A549 (cell line): Measurements from ENCODE around the gene ZNF12. TPM values are rescaled to one million over a fixed set of nuclear protein-coding genes. Genes with fewer than 3 reads are reported as not detected.
"Not testable (repeated sequence)": the region's sequence is repeated elsewhere in the genome, so short reads cannot be mapped to it uniquely, and the experiment has no call there.

Experiments used
- ATAC-seq, 2 experiments: fragments of 200-7000 bp in 1 of 2; fragments of >200 bp in 1 of 2; cut with Nextera tagmentation in 1 of 2; cut with Tn5 transposase in 1 of 2; 3 replicates each; pipeline versions ENCODE4 v1.8.0 to v1.9.1; 2018 to 2020; ENCODE audit warnings: mild to moderate bottlenecking in 1 of 2, moderate library complexity in 1 of 2
- CTCF ChIA-PET: fragments of 300-600 bp; sonication (Branson Sonifier 250); formaldehyde crosslinking; extraction: SDS; loops from one replicate; lab custom pipeline; 2021; ENCODE audit warnings: antibody characterized with exemption, inconsistent platforms; lab: Yijun Ruan, JAX
- POLR2A ChIA-PET: fragments of 350-600 bp; formaldehyde crosslinking; extraction: SDS; loops from one replicate; lab custom pipeline; 2021; ENCODE audit warnings: antibody characterized with exemption, inconsistent platforms; lab: Yijun Ruan, JAX
- DNase-seq, 2 experiments: peaks; one replicate each; pipeline versions ENCODE4 v3.0.0 to v3.0.0-alpha.2; 2011 to 2016; ENCODE audit warnings: low read depth in 1 of 2, low spot score in 1 of 2
- FAIRE-seq: peaks from 2 replicates; lab custom pipeline; 2011; peaks lifted over from hg19 to GRCh38; lab: Jason Lieb, UNC
- H3K27ac ChIP-seq, 2 experiments: fragments of >200 bp; sonication (Bioruptor Twin); formaldehyde crosslinking; 3 replicates each; pipeline ENCODE4 v1.5.1; 2016 to 2017
- H3K4me1 ChIP-seq: fragments of >200 bp; sonication (Bioruptor Twin); formaldehyde crosslinking; 3 replicates; pipeline ENCODE4 v1.6.1; 2016
- H3K4me2 ChIP-seq: fragments of >200 bp; sonication (Bioruptor Twin); formaldehyde crosslinking; 3 replicates; pipeline ENCODE4 v1.6.1; 2016
- H3K4me3 ChIP-seq: fragments of >200 bp; sonication (Bioruptor Twin); formaldehyde crosslinking; 3 replicates; pipeline ENCODE4 v1.5.1; 2016
- H3K9me3 ChIP-seq: fragments of >200 bp; sonication (Bioruptor Twin); formaldehyde crosslinking; 3 replicates; pipeline ENCODE4 v1.6.1; 2016
- BHLHE40 ChIP-seq: IDR thresholded peaks from 2 replicates; pipeline ENCODE4 v1.6.1; 2012; ENCODE audit warnings: low read depth, low read length, inconsistent platforms
- CBX2 ChIP-seq: fragments of 200-600 bp; sonication (generic); IDR thresholded peaks from 2 replicates; pipeline ENCODE4 v1.6.1; 2016; ENCODE audit warnings: low read depth, mild to moderate bottlenecking, borderline replicate concordance
- CBX8 ChIP-seq: fragments of 200-600 bp; sonication (generic); IDR thresholded peaks from 2 replicates; pipeline ENCODE4 v1.6.1; 2016
- CEBPB ChIP-seq, 2 experiments: fragments of >200 bp in 1 of 2; sonication (Bioruptor Twin) in 1 of 2; formaldehyde crosslinking in 1 of 2; IDR thresholded peaks; 2 replicates each; pipeline ENCODE4 v1.6.1; 2012 to 2016
- CHD2 ChIP-seq: fragments of 150-350 bp; IDR thresholded peaks from 2 replicates; pipeline ENCODE4 v1.6.1; 2014; ENCODE audit warnings: low read length; ENCODE audit not compliant: partially characterized antibody
- CHD4 ChIP-seq: fragments of 200-600 bp; sonication (generic); IDR thresholded peaks from 2 replicates; pipeline ENCODE4 v1.6.1; 2016; ENCODE audit warnings: antibody characterized with exemption, mild to moderate bottlenecking, borderline replicate concordance
- FOSB ChIP-seq: fragments of 250-450 bp; sonication (Bioruptor Pico); IDR thresholded peaks from 2 replicates; pipeline ENCODE4 v1.5.0; 2020; ENCODE audit warnings: mild to moderate bottlenecking, moderate library complexity
- FOSL2 ChIP-seq, 2 experiments: fragments of 450-650 bp in 1 of 2; fragments of >200 bp in 1 of 2; sonication (Bioruptor Twin) in 1 of 2; formaldehyde crosslinking; IDR thresholded peaks; 2 replicates each; pipeline versions ENCODE4 v1.5.0 to v1.6.1; 2016 to 2020; ENCODE audit warnings: mild to moderate bottlenecking in 1 of 2, moderate library complexity in 1 of 2
- FOXS1 ChIP-seq: fragments of 250-450 bp; sonication (Bioruptor Pico); IDR thresholded peaks from 2 replicates; pipeline ENCODE4 v1.5.0; 2020; ENCODE audit warnings: mild to moderate bottlenecking, moderate library complexity
- HDAC2 ChIP-seq: fragments of 200-600 bp; sonication (generic); IDR thresholded peaks from 2 replicates; pipeline ENCODE4 v1.6.1; 2016
- HEYL ChIP-seq: fragments of 250-450 bp; sonication (Bioruptor Pico); IDR thresholded peaks from 2 replicates; pipeline ENCODE4 v1.8.0; 2021; ENCODE audit warnings: mild to moderate bottlenecking, moderate library complexity
- JUNB ChIP-seq: fragments of >200 bp; sonication (Bioruptor Twin); formaldehyde crosslinking; IDR thresholded peaks from 2 replicates; pipeline ENCODE4 v1.6.1; 2016
- NFE2L2 ChIP-seq: fragments of 150-350 bp; conservative IDR thresholded peaks from 2 replicates; pipeline ENCODE4 v1.6.1; 2014; ENCODE audit warnings: low read length
- NPAS2 ChIP-seq: fragments of 250-450 bp; sonication (Bioruptor Pico); IDR thresholded peaks from 2 replicates; pipeline ENCODE4 v1.8.0; 2022; ENCODE audit warnings: mild to moderate bottlenecking, moderate library complexity, borderline replicate concordance
- PHF8 ChIP-seq: fragments of 200-600 bp; sonication (generic); IDR thresholded peaks from 2 replicates; pipeline ENCODE4 v1.6.1; 2016; ENCODE audit warnings: low read depth, mild to moderate bottlenecking, antibody characterized with exemption, moderate library complexity, borderline replicate concordance
- TFCP2L1 ChIP-seq: fragments of 250-450 bp; sonication (Bioruptor Pico); IDR thresholded peaks from 2 replicates; pipeline ENCODE4 v1.5.0; 2021; ENCODE audit warnings: mild to moderate bottlenecking
- ZSCAN20 ChIP-seq: fragments of 250-450 bp; sonication (Bioruptor Pico); IDR thresholded peaks from 2 replicates; pipeline ENCODE4 v1.8.0; 2022; ENCODE audit warnings: mild to moderate bottlenecking, moderate library complexity
- WGBS: methylation state at CpG from one replicate; pipeline ENCODE4 v1.1.6; 2017; ENCODE audit errors: missing lambda C conversion rate; 5-methylcytosine and 5-hydroxymethylcytosine counted together
- polyA plus RNA-seq, 4 experiments: library from polyadenylated mRNA; depleted of rRNA in 3 of 4; stranded (reverse); fragments of >200 nt; fragmentation: RNase III in 1 of 4; extraction: RNeasy Plus Mini Kit Qiagen cat#74134 plus additional on column Dnase treatment in 1 of 4; gene quantifications; 2 replicates in 3 of 4; 3 replicates in 1 of 4; pipeline ENCODE4 v1.2.3, GENCODE V29; 2011 to 2017
- TF ChIP-seq, protein P1 (sequence below): fragments of 150-350 bp; IDR thresholded peaks from 2 replicates; pipeline ENCODE4 v1.6.1; 2014; ENCODE audit warnings: low read depth, mild to moderate bottlenecking, low read length
- TF ChIP-seq, protein P2 (sequence below): fragments of >200 bp; sonication (Bioruptor Twin); formaldehyde crosslinking; IDR thresholded peaks from 3 replicates; pipeline ENCODE4 v1.6.1; 2016
- TF ChIP-seq, protein P3 (sequence below): IDR thresholded peaks from 2 replicates; pipeline ENCODE4 v1.6.1; 2012
- TF ChIP-seq, protein P4 (sequence below): fragments of >200 bp; sonication (Bioruptor Twin); formaldehyde crosslinking; IDR thresholded peaks from 2 replicates; pipeline ENCODE4 v1.6.1; 2016

ZNF12 gene
- polyA plus RNA-seq, 2 of the 4 experiments (the other 2 are of a cell fraction), result 8.8 to 23.9 TPM

DNA sequence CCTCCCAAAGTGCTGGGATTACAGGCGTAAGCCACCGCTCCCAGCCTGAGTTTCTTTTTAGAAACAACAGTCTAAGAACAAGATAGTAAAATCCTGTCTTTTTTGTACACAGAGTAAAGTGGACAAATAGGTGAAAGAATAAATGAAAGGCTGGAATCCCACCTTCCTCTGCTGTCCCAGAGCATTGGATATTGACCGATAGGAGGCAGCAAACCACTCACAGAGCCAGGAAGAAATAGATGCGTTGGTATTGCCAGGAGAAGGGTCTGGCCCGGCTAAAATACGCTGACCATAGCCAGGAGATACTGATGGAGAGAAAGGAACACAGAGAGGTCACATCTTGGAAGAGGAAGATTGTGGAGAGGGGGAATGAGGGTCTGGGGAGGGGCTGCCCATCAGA lies 11.4 kb upstream of the ZNF12 start:
- H3K4me1 ChIP-seq, result no peaks in the 10 kb centered on the region
- no peak overlapping the region for H3K4me2 ChIP-seq
- ATAC-seq (no peak), DNase-seq (no peak)
- no peaks in the 10 kb centered on the region; the same call in 2 of the 3 replicates for H3K9me3 ChIP-seq
- no peak overlapping the region for H3K27ac ChIP-seq
- H3K4me3 ChIP-seq, result no peak overlapping the region
- POLR2A ChIA-PET, result no interaction called here
- TF ChIP-seq HEYL (CRISPR knock-in tag) (no peak), CHD4 (no peak), NPAS2 (CRISPR knock-in tag) (no peak), PHF8 (no peak), TFCP2L1 (CRISPR knock-in tag) (no peak), CBX8 (no peak), FOXS1 (CRISPR knock-in tag) (no peak), CEBPB (IDR thresholded peaks at IDR 0.05) (no peak), HDAC2 (no peak), CBX2 (no peak), ZSCAN20 (CRISPR knock-in tag) (no peak), NFE2L2 (no peak), FOSB (CRISPR knock-in tag) (no peak), FOSL2 (IDR thresholded peaks at IDR 0.05) (no peak), FOSL2 (CRISPR knock-in tag; IDR thresholded peaks at IDR 0.05) (no peak), BHLHE40 (no peak), JUNB (no peak)
- TF ChIP-seq, protein P1, sequence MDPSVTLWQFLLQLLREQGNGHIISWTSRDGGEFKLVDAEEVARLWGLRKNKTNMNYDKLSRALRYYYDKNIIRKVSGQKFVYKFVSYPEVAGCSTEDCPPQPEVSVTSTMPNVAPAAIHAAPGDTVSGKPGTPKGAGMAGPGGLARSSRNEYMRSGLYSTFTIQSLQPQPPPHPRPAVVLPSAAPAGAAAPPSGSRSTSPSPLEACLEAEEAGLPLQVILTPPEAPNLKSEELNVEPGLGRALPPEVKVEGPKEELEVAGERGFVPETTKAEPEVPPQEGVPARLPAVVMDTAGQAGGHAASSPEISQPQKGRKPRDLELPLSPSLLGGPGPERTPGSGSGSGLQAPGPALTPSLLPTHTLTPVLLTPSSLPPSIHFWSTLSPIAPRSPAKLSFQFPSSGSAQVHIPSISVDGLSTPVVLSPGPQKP, result no peak
- TF ChIP-seq, protein P2, sequence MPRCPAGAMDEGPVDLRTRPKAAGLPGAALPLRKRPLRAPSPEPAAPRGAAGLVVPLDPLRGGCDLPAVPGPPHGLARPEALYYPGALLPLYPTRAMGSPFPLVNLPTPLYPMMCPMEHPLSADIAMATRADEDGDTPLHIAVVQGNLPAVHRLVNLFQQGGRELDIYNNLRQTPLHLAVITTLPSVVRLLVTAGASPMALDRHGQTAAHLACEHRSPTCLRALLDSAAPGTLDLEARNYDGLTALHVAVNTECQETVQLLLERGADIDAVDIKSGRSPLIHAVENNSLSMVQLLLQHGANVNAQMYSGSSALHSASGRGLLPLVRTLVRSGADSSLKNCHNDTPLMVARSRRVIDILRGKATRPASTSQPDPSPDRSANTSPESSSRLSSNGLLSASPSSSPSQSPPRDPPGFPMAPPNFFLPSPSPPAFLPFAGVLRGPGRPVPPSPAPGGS, result no peak
- TF ChIP-seq, protein P3, sequence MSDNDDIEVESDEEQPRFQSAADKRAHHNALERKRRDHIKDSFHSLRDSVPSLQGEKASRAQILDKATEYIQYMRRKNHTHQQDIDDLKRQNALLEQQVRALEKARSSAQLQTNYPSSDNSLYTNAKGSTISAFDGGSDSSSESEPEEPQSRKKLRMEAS, result no peak
- TF ChIP-seq, all 56 proteins: peak for 0
- CTCF ChIA-PET, result no interaction called here
- no peak for FAIRE-seq
- 58% methylated on average over 6 of the region's 6 CpGs for WGBS

DNA sequence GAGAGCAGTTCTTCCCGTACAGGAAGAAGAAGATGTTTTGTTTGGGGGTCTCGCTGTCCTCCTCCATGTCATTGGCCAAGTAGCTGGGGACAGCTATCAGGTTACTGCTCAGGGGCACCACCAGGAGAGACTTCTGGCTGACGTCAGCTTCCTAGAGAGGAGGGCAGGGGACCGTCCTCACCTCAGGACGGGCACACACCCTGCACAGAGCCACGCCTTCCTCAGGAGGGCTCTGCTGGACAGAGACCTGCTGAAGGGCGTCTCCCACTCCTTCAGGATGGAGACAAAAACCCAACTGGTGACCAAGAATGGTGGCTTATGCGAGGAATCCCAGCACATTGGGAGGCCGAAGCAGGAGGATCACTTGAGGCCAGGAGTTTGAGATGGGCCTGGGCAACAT lies 9.2 kb upstream of the ZNF12 start:
- 29% methylated on average over 8 of the region's 9 CpGs for WGBS
- POLR2A ChIA-PET, DNase-seq, CTCF ChIA-PET, ATAC-seq, FAIRE-seq, H3K27ac ChIP-seq, H3K9me3 ChIP-seq, H3K4me3 ChIP-seq, H3K4me1 ChIP-seq, H3K4me2 ChIP-seq: not testable (repeated sequence)

DNA sequence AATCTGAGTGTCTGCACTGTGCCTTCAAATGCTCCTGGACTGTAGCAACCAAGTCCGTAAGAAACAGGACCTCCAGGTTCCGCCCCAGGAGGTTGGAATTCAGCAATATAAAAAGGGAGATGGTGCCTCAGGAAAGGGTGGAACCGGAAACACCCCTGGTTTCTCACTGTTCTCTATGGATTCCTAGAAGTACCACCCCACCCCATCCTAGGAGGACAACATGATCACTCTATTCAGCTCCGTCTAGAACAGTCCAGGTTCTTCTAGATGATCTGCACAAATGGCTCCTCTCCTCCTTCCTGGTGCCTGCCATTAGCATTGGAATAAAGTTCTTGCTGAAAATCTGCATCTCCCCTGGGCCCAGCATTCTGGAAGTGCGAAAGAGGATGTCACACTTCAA lies 7.6 kb upstream of the ZNF12 start:
- DNase-seq, result no peak
- H3K4me3 ChIP-seq, result no peak overlapping the region
- no peak for ATAC-seq
- no peak for FAIRE-seq
- H3K4me2 ChIP-seq, result no peak overlapping the region
- WGBS, result 31% methylated on average over 5 of the region's 5 CpGs
- ChIA-PET POLR2A (no interaction called here), CTCF (interaction anchor here (0.9 kb wide), 1 partner anchor 21 kb away, joined by 4 read pairs; no protein-coding TSS in a partner anchor)
- TF ChIP-seq CEBPB (IDR thresholded peaks at IDR 0.05) (no peak), CHD2 (no peak), ZSCAN20 (CRISPR knock-in tag) (no peak)
- TF ChIP-seq, protein P4, sequence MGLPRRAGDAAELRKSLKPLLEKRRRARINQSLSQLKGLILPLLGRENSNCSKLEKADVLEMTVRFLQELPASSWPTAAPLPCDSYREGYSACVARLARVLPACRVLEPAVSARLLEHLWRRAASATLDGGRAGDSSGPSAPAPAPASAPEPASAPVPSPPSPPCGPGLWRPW, result no peak
- H3K9me3 ChIP-seq, result peaks cover 19% of the 10 kb centered on the region; the same call in 2 of the 3 replicates
- H3K27ac ChIP-seq, result no peak overlapping the region
- no peaks in the 10 kb centered on the region for H3K4me1 ChIP-seq
